ENCODE results near the gene COQ10A.

GRCh38 chr12:56260380-56260779 is 6.4 kb upstream of the COQ10A start:
- TF ChIP-seq CTCF (IDR thresholded peaks at IDR 0.05; ENCODE audit: low read depth, low read length) (no peak), POLR2A (IDR thresholded peaks at IDR 0.05; ENCODE audit: extremely low read depth, insufficient read length) (no peak)

Measured in NB4 (cell line).